ENCODE measurements around the gene MAP3K6. TPM values are rescaled to one million over a fixed set of nuclear protein-coding genes. Genes with fewer than 3 reads are reported as not detected.

Gene MAP3K6
- total and polyA plus RNA-seq, 4 donors, result 11.5 to 164 (median 87.6) TPM

GRCh38 chr1:27372808-27373690 is 6.3 kb upstream of the MAP3K6 start:
- Histone ChIP-seq H3K36me3 (ENCODE audit: control insufficient read depth in 1 of 2, insufficient read depth in 2 of 2, low read length in 1 of 2) (no peaks in the 10 kb centered on the region), H3K27ac (ENCODE audit: low read depth in 1 of 2, low read length in 2 of 2) (no peak overlapping the region), H3K27me3 (ENCODE audit: control insufficient read depth in 1 of 2, insufficient read depth in 2 of 2, low read length in 1 of 2) (no peaks in the 10 kb centered on the region), H3K4me3 (ENCODE audit: low read length in 2 of 2) (no peak overlapping the region), H3K9me3 (ENCODE audit: control insufficient read depth, low read length) (no peaks in the 10 kb centered on the region), H3K4me1 (ENCODE audit: control insufficient read depth in 1 of 2, insufficient read depth in 2 of 2, low read length in 2 of 2) (no peaks in the 10 kb centered on the region)
- no peak for DNase-seq
- no peak for ATAC-seq (ENCODE audit: low FRiP score)
- WGBS, 2 donors, result 90 to 91% methylated on average over 11 of the region's 11 CpGs
- intact Hi-C loops (cut with DNase I), result no loop called here

- Histone ChIP-seq H3K36me3 (ENCODE audit: control insufficient read depth in 1 of 2, insufficient read depth in 2 of 2, low read length in 1 of 2) (no peaks in the 10 kb centered on the region), H3K4me3 (ENCODE audit: low read length in 2 of 2) (no peak overlapping the region), H3K4me1 (ENCODE audit: control insufficient read depth in 1 of 2, insufficient read depth in 2 of 2, low read length in 2 of 2) (no peaks in the 10 kb centered on the region), H3K9me3 (ENCODE audit: control insufficient read depth, low read length) (no peaks in the 10 kb centered on the region), H3K27me3 (ENCODE audit: control insufficient read depth in 1 of 2, insufficient read depth in 2 of 2, low read length in 1 of 2) (no peaks in the 10 kb centered on the region), H3K27ac (ENCODE audit: low read depth in 1 of 2, low read length in 2 of 2) (no peak overlapping the region)
- WGBS, 2 donors, result 90 to 92% methylated on average over 19 of the region's 19 CpGs
- ATAC-seq (ENCODE audit: low FRiP score) (no peak), DNase-seq (no peak)
- intact Hi-C loops (cut with DNase I), result no loop called here
Measured at GRCh38 chr1:27372022-27372807, 5.5 kb upstream of the MAP3K6 start.

GRCh38 chr1:27368869-27369582 is 2.3 kb upstream of the MAP3K6 start:
- intact Hi-C loops (cut with DNase I), result no loop called here
- H3K27me3 ChIP-seq (ENCODE audit: control insufficient read depth in 1 of 2, insufficient read depth in 2 of 2, low read length in 1 of 2), result no peaks in the 10 kb centered on the region
- H3K4me3 ChIP-seq (ENCODE audit: low read length in 2 of 2), result no peak overlapping the region
- no peaks in the 10 kb centered on the region for H3K9me3 ChIP-seq (ENCODE audit: control insufficient read depth, low read length)
- peaks cover 0 to 2% of the 10 kb centered on the region in 2 donors for H3K36me3 ChIP-seq (ENCODE audit: control insufficient read depth in 1 of 2, insufficient read depth in 2 of 2, low read length in 1 of 2)
- H3K27ac ChIP-seq (ENCODE audit: low read depth in 1 of 2, low read length in 2 of 2), result no peak overlapping the region
- H3K4me1 ChIP-seq (ENCODE audit: control insufficient read depth in 1 of 2, insufficient read depth in 2 of 2, low read length in 2 of 2), result no peaks in the 10 kb centered on the region
- DNase-seq (no peak), ATAC-seq (ENCODE audit: low FRiP score) (no peak)
- WGBS, 2 donors, result 78 to 85% methylated on average over 13 of the region's 13 CpGs

GRCh38 chr1:27367160-27367650 is 444 bp upstream of the MAP3K6 start:
- intact Hi-C loops (cut with DNase I), result no loop called here
- Histone ChIP-seq H3K4me1 (ENCODE audit: control insufficient read depth in 1 of 2, insufficient read depth in 2 of 2, low read length in 2 of 2) (no peaks in the 10 kb centered on the region), H3K27me3 (ENCODE audit: control insufficient read depth in 1 of 2, insufficient read depth in 2 of 2, low read length in 1 of 2) (no peaks in the 10 kb centered on the region), H3K9me3 (ENCODE audit: control insufficient read depth, low read length) (no peaks in the 10 kb centered on the region), H3K4me3 (ENCODE audit: low read length in 2 of 2) (no peak overlapping the region), H3K27ac (ENCODE audit: low read depth in 1 of 2, low read length in 2 of 2) (peak overlapping the region; percentile 80 to 94), H3K36me3 (ENCODE audit: control insufficient read depth in 1 of 2, insufficient read depth in 2 of 2, low read length in 1 of 2) (peaks cover 0 to 2% of the 10 kb centered on the region in 2 donors)
- ATAC-seq (ENCODE audit: low FRiP score) (no peak), DNase-seq (no peak)
- WGBS, 2 donors, result 16 to 19% methylated on average over 8 of the region's 8 CpGs

GRCh38 chr1:27366113-27366410 is 699 bp downstream of the MAP3K6 start:
- peak overlapping the region; percentile 45 to 93 for H3K27ac ChIP-seq (ENCODE audit: low read depth in 1 of 2, low read length in 2 of 2)
- H3K9me3 ChIP-seq (ENCODE audit: control insufficient read depth, low read length), result no peaks in the 10 kb centered on the region
- peak overlapping the region; percentile 82 to 87 for H3K4me3 ChIP-seq (ENCODE audit: low read length in 2 of 2)
- intact Hi-C loops (cut with DNase I), result loop anchor here in 1 of 2 donors (1.0 kb wide), 1 partner anchor 44 kb away; the partner anchor contains the start of gene TMEM222
- H3K4me1 ChIP-seq (ENCODE audit: control insufficient read depth in 1 of 2, insufficient read depth in 2 of 2, low read length in 2 of 2), result no peaks in the 10 kb centered on the region
- peak; percentile 94 to 97 for DNase-seq
- peak; percentile 79 for ATAC-seq (ENCODE audit: low FRiP score)
- peaks cover 0 to 5% of the 10 kb centered on the region in 2 donors for H3K36me3 ChIP-seq (ENCODE audit: control insufficient read depth in 1 of 2, insufficient read depth in 2 of 2, low read length in 1 of 2)
- no peaks in the 10 kb centered on the region for H3K27me3 ChIP-seq (ENCODE audit: control insufficient read depth in 1 of 2, insufficient read depth in 2 of 2, low read length in 1 of 2)
- WGBS, 2 donors, result 0 to 1% methylated on average over 30 of the region's 30 CpGs

- Histone ChIP-seq H3K9me3 (ENCODE audit: control insufficient read depth, low read length) (no peaks in the 10 kb centered on the region), H3K27me3 (ENCODE audit: control insufficient read depth in 1 of 2, insufficient read depth in 2 of 2, low read length in 1 of 2) (no peaks in the 10 kb centered on the region), H3K4me1 (ENCODE audit: control insufficient read depth in 1 of 2, insufficient read depth in 2 of 2, low read length in 2 of 2) (no peaks in the 10 kb centered on the region), H3K4me3 (ENCODE audit: low read length in 2 of 2) (peak overlapping the region; percentile 82 to 87), H3K36me3 (ENCODE audit: control insufficient read depth in 1 of 2, insufficient read depth in 2 of 2, low read length in 1 of 2) (peaks cover 0 to 5% of the 10 kb centered on the region in 2 donors), H3K27ac (ENCODE audit: low read depth in 1 of 2, low read length in 2 of 2) (peak overlapping the region; percentile 45 to 93)
- peak; percentile 92 to 97 for DNase-seq
- ATAC-seq (ENCODE audit: low FRiP score), result peak; percentile 91
- intact Hi-C loops (cut with DNase I), result loop anchor here (1.0 to 2.0 kb wide), 2 partner anchors 43 kb away; partner anchors contain the start of gene TMEM222 (in 2 of the 2)
- WGBS, 2 donors, result 1 to 2% methylated on average over 40 of the region's 40 CpGs
Measured at GRCh38 chr1:27365372-27366112, 1.2 kb downstream of the MAP3K6 start.

- H3K36me3 ChIP-seq (ENCODE audit: control insufficient read depth in 1 of 2, insufficient read depth in 2 of 2, low read length in 1 of 2), result peaks cover 0 to 5% of the 10 kb centered on the region in 2 donors
- WGBS, 2 donors, result 67 to 69% methylated on average over 11 of the region's 11 CpGs
- intact Hi-C loops (cut with DNase I), result loop anchor here in 1 of 2 donors (2.0 kb wide), 1 partner anchor 42 kb away; the partner anchor contains the start of gene TMEM222
- H3K4me1 ChIP-seq (ENCODE audit: control insufficient read depth in 1 of 2, insufficient read depth in 2 of 2, low read length in 2 of 2), result no peaks in the 10 kb centered on the region
- H3K9me3 ChIP-seq (ENCODE audit: control insufficient read depth, low read length), result no peaks in the 10 kb centered on the region
- no peak overlapping the region for H3K4me3 ChIP-seq (ENCODE audit: low read length in 2 of 2)
- peak overlapping the region in 1 of 2 donors; percentile 29 for H3K27ac ChIP-seq (ENCODE audit: low read depth in 1 of 2, low read length in 2 of 2)
- DNase-seq (no peak), ATAC-seq (ENCODE audit: low FRiP score) (no peak)
- no peaks in the 10 kb centered on the region for H3K27me3 ChIP-seq (ENCODE audit: control insufficient read depth in 1 of 2, insufficient read depth in 2 of 2, low read length in 1 of 2)
Measured at GRCh38 chr1:27364696-27365371, 1.9 kb downstream of the MAP3K6 start.
